ENCODE measurements around the gene AUTS2.

The AUTS2 gene

GRCh38 chr7:70529914-70530585 lies 931.8 kb downstream of the AUTS2 start:
- no peaks in the 10 kb centered on the region for H3K36me3 Mint-ChIP-seq (ENCODE audit: low read depth)
- no peak overlapping the region for H3K27ac Mint-ChIP-seq
- no peak for DNase-seq
- no peaks in the 10 kb centered on the region for H3K27me3 Mint-ChIP-seq
- H3K9me3 Mint-ChIP-seq, result no peaks in the 10 kb centered on the region
- no peak overlapping the region for H3K4me3 Mint-ChIP-seq
- no peaks in the 10 kb centered on the region for H3K4me1 Mint-ChIP-seq (ENCODE audit: low read depth)

GRCh38 chr7:70533614-70534013 lies 935.3 kb downstream of the AUTS2 start:
- no peaks in the 10 kb centered on the region for H3K9me3 Mint-ChIP-seq
- DNase-seq, result no peak
- no peaks in the 10 kb centered on the region for H3K27me3 Mint-ChIP-seq
- H3K4me1 Mint-ChIP-seq (ENCODE audit: low read depth), result no peaks in the 10 kb centered on the region
- no peak overlapping the region for H3K27ac Mint-ChIP-seq
- no peaks in the 10 kb centered on the region for H3K36me3 Mint-ChIP-seq (ENCODE audit: low read depth)
- H3K4me3 Mint-ChIP-seq, result no peak overlapping the region

- Mint-ChIP-seq H3K9me3 (no peaks in the 10 kb centered on the region), H3K27ac (no peak overlapping the region), H3K4me3 (no peak overlapping the region), H3K27me3 (no peaks in the 10 kb centered on the region), H3K4me1 (ENCODE audit: low read depth) (no peaks in the 10 kb centered on the region), H3K36me3 (ENCODE audit: low read depth) (no peaks in the 10 kb centered on the region)
- no peak for DNase-seq
These were observed 940.9 kb downstream of the AUTS2 start for GRCh38 chr7:70539205-70539604.

GRCh38 chr7:70539617-70540016 lies 941.3 kb downstream of the AUTS2 start:
- H3K4me1 Mint-ChIP-seq (ENCODE audit: low read depth), result no peaks in the 10 kb centered on the region
- no peaks in the 10 kb centered on the region for H3K36me3 Mint-ChIP-seq (ENCODE audit: low read depth)
- no peak overlapping the region for H3K27ac Mint-ChIP-seq

GRCh38 chr7:70540641-70541040 lies 942.4 kb downstream of the AUTS2 start:
- Mint-ChIP-seq H3K4me3 (no peak overlapping the region), H3K36me3 (ENCODE audit: low read depth) (no peaks in the 10 kb centered on the region), H3K27ac (no peak overlapping the region), H3K9me3 (no peaks in the 10 kb centered on the region), H3K27me3 (no peaks in the 10 kb centered on the region), H3K4me1 (ENCODE audit: low read depth) (no peaks in the 10 kb centered on the region)
- no peak for DNase-seq

More at GRCh38 chr7:70539617-70540016, 941.3 kb downstream of the AUTS2 start:
- Mint-ChIP-seq H3K4me3 (no peak overlapping the region), H3K27me3 (no peaks in the 10 kb centered on the region), H3K9me3 (no peaks in the 10 kb centered on the region)
- no peak for DNase-seq

GRCh38 chr7:70542750-70543376 lies 944.6 kb downstream of the AUTS2 start:
- no peaks in the 10 kb centered on the region for H3K27me3 Mint-ChIP-seq
- H3K27ac Mint-ChIP-seq, result no peak overlapping the region
- no peaks in the 10 kb centered on the region for H3K9me3 Mint-ChIP-seq
- no peaks in the 10 kb centered on the region for H3K4me1 Mint-ChIP-seq (ENCODE audit: low read depth)
- H3K36me3 Mint-ChIP-seq (ENCODE audit: low read depth), result no peaks in the 10 kb centered on the region
- no peak overlapping the region for H3K4me3 Mint-ChIP-seq
- DNase-seq, result no peak

- Mint-ChIP-seq H3K27me3 (no peaks in the 10 kb centered on the region), H3K4me1 (ENCODE audit: low read depth) (no peaks in the 10 kb centered on the region), H3K9me3 (no peaks in the 10 kb centered on the region), H3K27ac (no peak overlapping the region), H3K4me3 (no peak overlapping the region), H3K36me3 (ENCODE audit: low read depth) (no peaks in the 10 kb centered on the region)
- no peak for DNase-seq
These were observed 945.7 kb downstream of the AUTS2 start for GRCh38 chr7:70544016-70544415.

- H3K9me3 Mint-ChIP-seq, result no peaks in the 10 kb centered on the region
- no peak overlapping the region for H3K4me3 Mint-ChIP-seq
- H3K4me1 Mint-ChIP-seq (ENCODE audit: low read depth), result no peaks in the 10 kb centered on the region
- H3K27ac Mint-ChIP-seq, result no peak overlapping the region
- H3K27me3 Mint-ChIP-seq, result no peaks in the 10 kb centered on the region
- no peak for DNase-seq
- H3K36me3 Mint-ChIP-seq (ENCODE audit: low read depth), result no peaks in the 10 kb centered on the region
These were observed 946.9 kb downstream of the AUTS2 start for GRCh38 chr7:70545214-70545613.

GRCh38 chr7:70552141-70552540 lies 953.9 kb downstream of the AUTS2 start:
- Mint-ChIP-seq H3K36me3 (ENCODE audit: low read depth) (no peaks in the 10 kb centered on the region), H3K27me3 (no peaks in the 10 kb centered on the region), H3K9me3 (no peaks in the 10 kb centered on the region), H3K27ac (no peak overlapping the region), H3K4me3 (no peak overlapping the region), H3K4me1 (ENCODE audit: low read depth) (no peaks in the 10 kb centered on the region)
- no peak for DNase-seq

GRCh38 chr7:70553364-70553763 lies 955.1 kb downstream of the AUTS2 start:
- Mint-ChIP-seq H3K27ac (no peak overlapping the region), H3K36me3 (ENCODE audit: low read depth) (no peaks in the 10 kb centered on the region), H3K4me3 (no peak overlapping the region), H3K4me1 (ENCODE audit: low read depth) (no peaks in the 10 kb centered on the region), H3K9me3 (no peaks in the 10 kb centered on the region), H3K27me3 (no peaks in the 10 kb centered on the region)
- no peak for DNase-seq

GRCh38 chr7:70554646-70555045 lies 956.4 kb downstream of the AUTS2 start:
- Mint-ChIP-seq H3K36me3 (ENCODE audit: low read depth) (no peaks in the 10 kb centered on the region), H3K4me3 (no peak overlapping the region), H3K9me3 (peaks cover 4% of the 10 kb centered on the region), H3K4me1 (ENCODE audit: low read depth) (no peaks in the 10 kb centered on the region), H3K27me3 (no peaks in the 10 kb centered on the region), H3K27ac (no peak overlapping the region)
- no peak for DNase-seq

GRCh38 chr7:70556761-70557160 lies 958.5 kb downstream of the AUTS2 start:
- DNase-seq, result no peak
- H3K36me3 Mint-ChIP-seq (ENCODE audit: low read depth), result no peaks in the 10 kb centered on the region
- no peak overlapping the region for H3K27ac Mint-ChIP-seq
- H3K4me3 Mint-ChIP-seq, result no peak overlapping the region
- H3K9me3 Mint-ChIP-seq, result peaks cover 10% of the 10 kb centered on the region
- no peaks in the 10 kb centered on the region for H3K27me3 Mint-ChIP-seq
- no peaks in the 10 kb centered on the region for H3K4me1 Mint-ChIP-seq (ENCODE audit: low read depth)

GRCh38 chr7:70557338-70557737 lies 959.1 kb downstream of the AUTS2 start:
- Mint-ChIP-seq H3K9me3 (peaks cover 10% of the 10 kb centered on the region), H3K4me1 (ENCODE audit: low read depth) (no peaks in the 10 kb centered on the region), H3K36me3 (ENCODE audit: low read depth) (no peaks in the 10 kb centered on the region), H3K27me3 (no peaks in the 10 kb centered on the region), H3K4me3 (no peak overlapping the region), H3K27ac (no peak overlapping the region)
- no peak for DNase-seq

GRCh38 chr7:70559815-70560214 lies 961.5 kb downstream of the AUTS2 start:
- Mint-ChIP-seq H3K4me3 (no peak overlapping the region), H3K4me1 (ENCODE audit: low read depth) (no peaks in the 10 kb centered on the region), H3K9me3 (peaks cover 10% of the 10 kb centered on the region), H3K27ac (no peak overlapping the region), H3K36me3 (ENCODE audit: low read depth) (no peaks in the 10 kb centered on the region), H3K27me3 (no peaks in the 10 kb centered on the region)
- no peak for DNase-seq

GRCh38 chr7:70563960-70564359 lies 965.7 kb downstream of the AUTS2 start:
- Mint-ChIP-seq H3K4me3 (no peak overlapping the region), H3K36me3 (ENCODE audit: low read depth) (no peaks in the 10 kb centered on the region), H3K27ac (no peak overlapping the region), H3K9me3 (peaks cover 10% of the 10 kb centered on the region), H3K4me1 (ENCODE audit: low read depth) (no peaks in the 10 kb centered on the region), H3K27me3 (no peaks in the 10 kb centered on the region)
- no peak for DNase-seq

Measured in activated T-cell treated with anti-CD3 and anti-CD28 coated beads, Interleukin-2, amount 50 U/mL, for 24 hours (primary cell).